Activated CD4-positive, alpha-beta T cell treated with anti-CD3 and anti-CD28 coated beads for 1 hour (primary cell): ENCODE results near the gene BRCC3.

Experiments used
- DNase-seq: peaks from one replicate; pipeline ENCODE4 v3.0.0-alpha.2; 2020

BRCC3 gene

DNA sequence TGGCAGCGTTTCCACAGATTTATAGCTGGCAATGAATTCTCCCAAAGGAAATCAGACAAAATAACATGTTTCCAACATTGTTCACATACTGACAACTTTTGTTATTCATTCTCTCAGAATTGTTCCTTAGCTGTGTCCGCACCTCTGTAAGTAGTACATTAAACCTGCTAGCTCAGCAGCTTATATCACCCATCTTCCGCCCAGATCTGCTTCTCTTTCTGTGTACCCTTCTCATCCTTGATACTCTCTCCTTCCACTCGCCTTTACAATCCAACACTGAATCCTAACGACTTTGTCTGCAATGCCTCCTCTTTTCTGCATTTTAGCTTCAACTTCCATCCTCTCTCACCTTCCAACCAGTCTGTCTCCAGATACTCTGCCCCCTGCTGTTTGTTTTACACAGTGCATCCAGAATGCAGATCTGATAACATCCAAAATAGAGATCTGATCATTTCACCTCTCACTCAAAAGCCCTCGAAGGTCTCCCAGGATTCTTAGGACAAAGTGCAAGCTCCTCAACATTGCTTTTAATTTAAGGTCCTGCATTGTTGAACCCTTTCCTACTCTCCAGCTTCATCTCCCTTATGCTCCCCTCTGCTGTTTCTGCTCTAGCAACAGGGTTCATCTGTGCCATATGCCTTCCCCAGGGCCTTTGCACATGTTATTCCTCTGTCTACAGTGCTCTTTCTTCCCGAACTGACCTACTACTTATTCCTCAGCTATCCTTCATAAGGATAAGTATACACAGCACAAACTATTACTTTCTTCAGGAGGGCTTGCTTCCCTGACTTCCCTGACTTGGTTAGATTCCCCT lies 77.6 kb downstream of the BRCC3 start:
- no peak for DNase-seq

DNA sequence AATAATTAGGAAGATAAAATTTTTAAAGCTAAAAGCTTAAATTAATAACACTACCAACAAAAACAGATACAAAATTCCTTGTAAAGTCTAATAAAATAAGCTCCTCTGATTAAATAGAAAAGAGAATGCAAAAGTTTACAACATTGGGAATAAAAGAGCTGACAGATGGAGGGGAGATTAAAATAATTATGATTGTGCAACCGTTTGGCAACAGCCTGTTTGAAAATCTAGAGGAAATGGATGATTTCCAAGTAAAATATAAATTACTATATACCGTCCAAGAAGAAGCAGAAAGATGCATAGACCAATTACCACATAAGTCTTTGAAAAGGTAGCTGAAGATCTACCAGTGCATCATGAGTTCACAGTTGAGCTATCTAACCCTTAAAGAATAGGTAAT lies 98.6 kb downstream of the BRCC3 start:
- DNase-seq: no peak
